ENCODE results near the gene ARHGEF17.

Gene ARHGEF17

GRCh38 chr11:73347067-73347466 is 39.0 kb downstream of the ARHGEF17 start:
- TF ChIP-seq, protein P1, sequence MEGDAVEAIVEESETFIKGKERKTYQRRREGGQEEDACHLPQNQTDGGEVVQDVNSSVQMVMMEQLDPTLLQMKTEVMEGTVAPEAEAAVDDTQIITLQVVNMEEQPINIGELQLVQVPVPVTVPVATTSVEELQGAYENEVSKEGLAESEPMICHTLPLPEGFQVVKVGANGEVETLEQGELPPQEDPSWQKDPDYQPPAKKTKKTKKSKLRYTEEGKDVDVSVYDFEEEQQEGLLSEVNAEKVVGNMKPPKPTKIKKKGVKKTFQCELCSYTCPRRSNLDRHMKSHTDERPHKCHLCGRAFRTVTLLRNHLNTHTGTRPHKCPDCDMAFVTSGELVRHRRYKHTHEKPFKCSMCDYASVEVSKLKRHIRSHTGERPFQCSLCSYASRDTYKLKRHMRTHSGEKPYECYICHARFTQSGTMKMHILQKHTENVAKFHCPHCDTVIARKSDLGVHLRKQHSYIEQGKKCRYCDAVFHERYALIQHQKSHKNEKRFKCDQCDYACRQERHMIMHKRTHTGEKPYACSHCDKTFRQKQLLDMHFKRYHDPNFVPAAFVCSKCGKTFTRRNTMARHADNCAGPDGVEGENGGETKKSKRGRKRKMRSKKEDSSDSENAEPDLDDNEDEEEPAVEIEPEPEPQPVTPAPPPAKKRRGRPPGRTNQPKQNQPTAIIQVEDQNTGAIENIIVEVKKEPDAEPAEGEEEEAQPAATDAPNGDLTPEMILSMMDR (conservative IDR thresholded peaks at IDR 0.05) = no peak
- no peak for TF ChIP-seq ZFX (IDR thresholded peaks at IDR 0.05)
- H3K27ac ChIP-seq = no peak overlapping the region

GRCh38 chr11:73348838-73349237 is 40.8 kb downstream of the ARHGEF17 start:
- TF ChIP-seq, protein P1 (conservative IDR thresholded peaks at IDR 0.05) = no peak
- TF ChIP-seq ZFX (IDR thresholded peaks at IDR 0.05) = no peak
- H3K27ac ChIP-seq = no peak overlapping the region

DNA sequence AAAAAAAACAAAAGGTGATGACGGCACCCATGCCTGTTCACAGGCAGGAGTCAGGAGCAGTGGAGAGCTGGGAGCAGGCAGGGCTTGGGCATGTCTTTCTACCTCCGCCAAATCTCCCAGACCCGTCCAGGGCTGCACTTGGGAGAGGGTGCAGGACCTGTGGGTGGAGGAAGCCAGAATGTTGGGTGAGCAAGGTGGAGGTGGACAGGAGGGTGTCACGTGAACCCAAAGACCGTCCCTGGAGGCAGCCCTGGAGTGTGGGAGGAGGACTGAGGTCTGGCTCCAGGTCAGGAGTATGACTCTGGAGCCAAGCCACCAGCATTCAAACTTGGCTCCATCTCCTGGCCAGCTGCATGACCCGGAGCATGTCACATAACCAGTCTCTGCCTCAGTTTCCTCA is 41.6 kb downstream of the ARHGEF17 start:
- no peak for TF ChIP-seq ZFX (IDR thresholded peaks at IDR 0.05)
- TF ChIP-seq, protein P1 (conservative IDR thresholded peaks at IDR 0.05) = no peak
- no peak overlapping the region for H3K27ac ChIP-seq

- TF ChIP-seq ZFX (IDR thresholded peaks at IDR 0.05) = no peak
- TF ChIP-seq, protein P1 (conservative IDR thresholded peaks at IDR 0.05) = peak; percentile 100
- H3K27ac ChIP-seq = no peak overlapping the region
Measured at GRCh38 chr11:73350908-73351636, 43.0 kb downstream of the ARHGEF17 start.

DNA sequence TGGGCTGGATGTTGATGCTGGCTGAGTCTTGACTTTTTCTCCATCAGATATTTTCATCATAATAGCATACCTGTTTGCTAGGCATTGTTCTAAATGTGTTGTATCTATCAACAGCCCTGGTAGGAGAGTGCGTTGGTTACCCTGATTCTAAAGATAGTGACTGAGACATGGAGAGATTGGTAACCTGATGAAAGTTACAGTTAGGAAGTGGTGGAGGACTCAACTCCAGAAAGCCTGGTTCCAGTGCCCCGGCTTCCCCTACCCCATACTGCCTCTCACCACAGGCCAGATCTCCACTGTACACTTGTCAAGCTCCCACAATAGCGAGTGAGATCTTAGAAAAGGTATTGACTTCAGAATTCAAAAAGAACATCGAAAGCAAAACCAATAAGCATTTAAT is 45.3 kb downstream of the ARHGEF17 start:
- no peak for TF ChIP-seq ZFX (IDR thresholded peaks at IDR 0.05)
- TF ChIP-seq, protein P1 (conservative IDR thresholded peaks at IDR 0.05) = no peak
- H3K27ac ChIP-seq = no peak overlapping the region

GRCh38 chr11:73355109-73355508 is 47.0 kb downstream of the ARHGEF17 start:
- H3K27ac ChIP-seq = no peak overlapping the region
- no peak for TF ChIP-seq ZFX (IDR thresholded peaks at IDR 0.05)
- TF ChIP-seq, protein P1 (conservative IDR thresholded peaks at IDR 0.05) = no peak

- no peak for TF ChIP-seq ZFX (IDR thresholded peaks at IDR 0.05)
- TF ChIP-seq, protein P1 (conservative IDR thresholded peaks at IDR 0.05) = no peak
- no peak overlapping the region for H3K27ac ChIP-seq
Measured at GRCh38 chr11:73356979-73357860, 49.1 kb downstream of the ARHGEF17 start.

All from C4-2B (cell line).